CD8-positive, alpha-beta memory T cell (primary cell): ENCODE measurements around the gene SIN3B. TPM values are rescaled to one million over a fixed set of nuclear protein-coding genes. Genes with fewer than 3 reads are reported as not detected.

ENCODE experiments used
- CTCF ChIA-PET: fragments of 350-600 bp; sonication (Branson Sonifier 250); formaldehyde crosslinking; loops from one replicate; lab custom pipeline; 2021; ENCODE audit warnings: antibody characterized with exemption; lab: Charles Lee
- POLR2A ChIA-PET: fragments of 350-600 bp; sonication (Branson Sonifier 250); formaldehyde crosslinking; loops from one replicate; lab custom pipeline; 2021; ENCODE audit warnings: antibody characterized with exemption; lab: Charles Lee
- DNase-seq, 5 donors: peaks; one replicate each; pipeline versions ENCODE4 v3.0.0 to v3.0.0-alpha.2; 2020 to 2022; ENCODE audit warnings: mixed read lengths in 1 of 5
- H3K27ac ChIP-seq: one replicate; pipeline ENCODE4 v1.7.0; 2013; ENCODE audit warnings: low read depth, mild to moderate bottlenecking, low read length, moderate library complexity
- H3K27me3 ChIP-seq: 2 replicates; pipeline ENCODE4 v1.7.0; 2013; ENCODE audit warnings: low read length, mild to moderate bottlenecking; ENCODE audit not compliant: insufficient read depth, poor library complexity, severe bottlenecking
- H3K36me3 ChIP-seq: 2 replicates; pipeline ENCODE4 v1.7.0; 2013; ENCODE audit warnings: mild to moderate bottlenecking, low read length, moderate library complexity; ENCODE audit not compliant: insufficient read depth
- H3K4me1 ChIP-seq: 2 replicates; pipeline ENCODE4 v1.7.0; 2013; ENCODE audit warnings: mild to moderate bottlenecking, low read length, moderate library complexity; ENCODE audit not compliant: insufficient read depth
- H3K4me3 ChIP-seq: 2 replicates; pipeline ENCODE4 v1.7.0; 2013; ENCODE audit warnings: mild to moderate bottlenecking, low read length
- H3K9me3 ChIP-seq: 2 replicates; pipeline ENCODE4 v1.7.0; 2013; ENCODE audit warnings: mild to moderate bottlenecking, low read length
- H3K27ac Mint-ChIP-seq, 8 donors: one replicate each; pipeline ENCODE4 v1.8.0; 2020 to 2021; ENCODE audit warnings: mixed read lengths in 8 of 8, mild to moderate bottlenecking in 6 of 8, inconsistent platforms in 3 of 8, moderate library complexity in 3 of 8
- H3K27me3 Mint-ChIP-seq, 2 donors: one replicate each; pipeline ENCODE4 v1.8.0; 2020 to 2021; ENCODE audit warnings: mixed read lengths in 2 of 2, mild to moderate bottlenecking in 1 of 2, moderate library complexity in 1 of 2
- H3K36me3 Mint-ChIP-seq, 3 donors: one replicate each; pipeline ENCODE4 v1.8.0; 2020 to 2021; ENCODE audit warnings: mixed read lengths in 3 of 3, inconsistent platforms in 1 of 3, mild to moderate bottlenecking in 1 of 3
- H3K4me1 Mint-ChIP-seq, 3 donors: one replicate each; pipeline ENCODE4 v1.8.0; 2020 to 2021; ENCODE audit warnings: mixed read lengths in 3 of 3, inconsistent platforms in 1 of 3, mild to moderate bottlenecking in 1 of 3
- H3K4me3 Mint-ChIP-seq, 7 donors: one replicate each; pipeline ENCODE4 v1.8.0; 2020 to 2021; ENCODE audit warnings: mixed read lengths in 7 of 7, mild to moderate bottlenecking in 6 of 7, moderate library complexity in 4 of 7, inconsistent platforms in 2 of 7
- H3K9me3 Mint-ChIP-seq, 5 donors: one replicate each; pipeline ENCODE4 v1.8.0; 2020 to 2022; ENCODE audit warnings: mixed read lengths in 5 of 5, mild to moderate bottlenecking in 3 of 5, moderate library complexity in 2 of 5, inconsistent platforms in 1 of 5
- polyA plus RNA-seq: library from polyadenylated mRNA; unstranded; fragments of 300-500 nt; fragmentation: Illumina TruSeq; gene quantifications from one replicate; pipeline ENCODE4 v1.2.3, GENCODE V29; 2021
- total RNA-seq, 2 experiments: library from RNA; stranded (reverse); gene quantifications; one replicate each; pipeline ENCODE4 v1.2.3, GENCODE V29; 2021

Gene SIN3B
- total and polyA plus RNA-seq, 3 experiments from 2014 or later = 5.0 to 34.8 (median 32.9) TPM

DNA sequence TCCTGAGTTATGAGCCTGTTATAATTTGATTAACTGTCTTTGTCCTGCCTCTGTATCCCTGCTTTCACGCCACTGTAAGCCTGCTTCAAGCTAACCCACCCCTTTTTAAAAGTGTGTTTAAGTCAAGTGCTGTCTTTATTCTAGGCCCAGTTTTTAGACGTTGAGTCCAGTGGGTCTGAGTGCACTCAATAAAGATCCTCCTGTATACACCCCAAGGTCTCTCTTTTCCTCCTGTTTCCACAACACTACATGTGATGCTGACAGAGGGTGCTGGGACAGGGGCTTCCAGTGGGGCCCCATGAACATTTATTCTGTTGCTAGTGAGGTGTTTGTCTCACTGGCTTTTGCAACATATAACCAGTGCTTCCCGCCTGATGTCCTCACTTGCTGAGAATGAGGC, 52.9 kb downstream of the SIN3B start:
- POLR2A ChIA-PET = no interaction called here
- peaks cover 4 to 47% (median 26%) of the 10 kb centered on the region in 3 donors for H3K36me3 Mint-ChIP-seq
- H3K27ac Mint-ChIP-seq = no peak overlapping the region
- Histone ChIP-seq H3K4me1 (no peaks in the 10 kb centered on the region), H3K9me3 (peaks cover 13% of the 10 kb centered on the region), H3K27me3 (no peaks in the 10 kb centered on the region), H3K36me3 (peaks cover 5% of the 10 kb centered on the region), H3K4me3 (no peak overlapping the region), H3K27ac (no peak overlapping the region)
- CTCF ChIA-PET = no interaction called here
- H3K4me3 Mint-ChIP-seq = no peak overlapping the region
- H3K4me1 Mint-ChIP-seq = no peaks in the 10 kb centered on the region
- peaks cover 0 to 5% of the 10 kb centered on the region in 2 donors for H3K27me3 Mint-ChIP-seq
- DNase-seq = no peak
- peaks cover 6 to 29% (median 26%) of the 10 kb centered on the region in 5 donors for H3K9me3 Mint-ChIP-seq

DNA sequence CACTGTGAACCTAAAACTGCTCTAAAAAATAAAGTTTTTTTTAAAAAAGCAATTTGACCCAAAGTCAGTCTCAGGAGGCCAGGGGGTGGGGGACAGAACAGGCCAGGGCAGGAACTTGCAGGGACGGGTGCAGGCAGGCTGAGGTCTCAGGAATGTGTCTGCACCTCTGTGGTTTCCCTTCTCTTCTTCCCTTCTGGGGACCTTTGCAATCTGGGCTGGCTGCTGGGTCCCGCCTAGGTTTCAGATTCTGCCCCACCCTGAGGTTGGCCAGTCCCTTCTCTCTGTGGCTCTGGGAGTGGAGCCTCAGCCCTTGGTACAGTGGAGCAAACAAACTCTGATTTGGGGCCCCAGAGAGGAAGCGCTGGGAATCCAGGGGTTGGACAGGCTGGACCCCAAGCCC, 54.3 kb downstream of the SIN3B start:
- Histone ChIP-seq H3K27me3 (no peaks in the 10 kb centered on the region), H3K4me3 (no peak overlapping the region), H3K27ac (no peak overlapping the region), H3K9me3 (peaks cover 13% of the 10 kb centered on the region), H3K36me3 (peaks cover 5% of the 10 kb centered on the region), H3K4me1 (no peaks in the 10 kb centered on the region)
- H3K27ac Mint-ChIP-seq = no peak overlapping the region
- no peak overlapping the region for H3K4me3 Mint-ChIP-seq
- peaks cover 6 to 29% (median 26%) of the 10 kb centered on the region in 5 donors for H3K9me3 Mint-ChIP-seq
- peaks cover 2 to 34% (median 20%) of the 10 kb centered on the region in 3 donors for H3K36me3 Mint-ChIP-seq
- H3K27me3 Mint-ChIP-seq = peaks cover 0 to 6% of the 10 kb centered on the region in 2 donors
- POLR2A ChIA-PET = no interaction called here
- H3K4me1 Mint-ChIP-seq = peaks cover 1 to 2% (median 1%) of the 10 kb centered on the region in 3 donors
- CTCF ChIA-PET = no interaction called here
- DNase-seq = no peak

- Histone ChIP-seq H3K36me3 (no peaks in the 10 kb centered on the region), H3K9me3 (peaks cover 13% of the 10 kb centered on the region), H3K4me3 (no peak overlapping the region), H3K27ac (no peak overlapping the region), H3K27me3 (no peaks in the 10 kb centered on the region), H3K4me1 (no peaks in the 10 kb centered on the region)
- H3K4me1 Mint-ChIP-seq = peaks cover 5 to 7% (median 7%) of the 10 kb centered on the region in 3 donors
- H3K4me3 Mint-ChIP-seq = no peak overlapping the region
- H3K27ac Mint-ChIP-seq = no peak overlapping the region
- POLR2A ChIA-PET = no interaction called here
- peaks cover 6 to 28% (median 26%) of the 10 kb centered on the region in 5 donors for H3K9me3 Mint-ChIP-seq
- no peak for DNase-seq
- CTCF ChIA-PET = no interaction called here
- H3K36me3 Mint-ChIP-seq = peaks cover 1 to 18% (median 18%) of the 10 kb centered on the region in 3 donors
- peaks cover 0 to 11% of the 10 kb centered on the region in 2 donors for H3K27me3 Mint-ChIP-seq
Measured at GRCh38 chr19:16885166-16885565, 56.0 kb downstream of the SIN3B start.

DNA sequence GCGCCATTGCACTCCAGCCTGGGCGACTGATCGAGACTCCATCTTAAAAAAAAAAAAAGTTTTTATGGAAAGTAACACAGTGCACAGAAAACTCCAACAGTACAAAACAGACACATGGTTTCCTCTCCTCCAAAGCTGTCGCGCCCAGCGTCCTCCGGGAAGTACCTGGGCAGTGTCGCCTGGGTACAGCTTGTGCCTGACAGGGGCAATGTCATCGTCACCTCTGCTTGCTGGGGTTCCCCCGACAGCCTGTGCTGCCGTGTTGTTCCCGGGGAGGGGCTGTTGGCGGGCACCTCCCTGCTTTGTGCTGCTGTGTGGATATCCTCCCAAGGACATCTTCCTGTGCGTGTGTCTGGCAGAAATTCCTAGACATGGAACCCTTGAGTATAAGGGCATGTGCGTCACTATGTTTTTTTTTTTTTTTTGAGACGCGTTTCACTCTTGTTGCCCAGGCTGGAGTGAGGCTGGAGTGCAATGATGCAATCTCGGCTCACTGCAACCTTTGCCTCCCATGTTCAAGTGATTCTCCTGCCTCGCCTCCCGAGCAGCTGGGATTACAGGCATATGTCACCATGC, 57.2 kb downstream of the SIN3B start:
- no peaks in the 10 kb centered on the region for H3K36me3 ChIP-seq
- Mint-ChIP-seq H3K27me3 (peaks cover under 1 to 11% of the 10 kb centered on the region in 2 donors), H3K27ac (no peak overlapping the region), H3K9me3 (peaks cover 6 to 23% (median 20%) of the 10 kb centered on the region in 5 donors), H3K4me3 (no peak overlapping the region), H3K36me3 (peaks cover 0 to 15% (median 10%) of the 10 kb centered on the region in 3 donors), H3K4me1 (peaks cover 5 to 7% (median 7%) of the 10 kb centered on the region in 3 donors)
- ChIA-PET CTCF (no interaction called here), POLR2A (no interaction called here)
- no peaks in the 10 kb centered on the region for H3K27me3 ChIP-seq
- peaks cover 12% of the 10 kb centered on the region for H3K9me3 ChIP-seq
- H3K4me3 ChIP-seq = no peak overlapping the region
- DNase-seq = no peak
- no peaks in the 10 kb centered on the region for H3K4me1 ChIP-seq
- H3K27ac ChIP-seq = no peak overlapping the region

GRCh38 chr19:16887353-16888265, 58.4 kb downstream of the SIN3B start:
- peaks cover 3 to 16% of the 10 kb centered on the region in 2 donors for H3K27me3 Mint-ChIP-seq
- DNase-seq = no peak
- H3K4me1 Mint-ChIP-seq = peaks cover 5 to 7% (median 7%) of the 10 kb centered on the region in 3 donors
- no peak overlapping the region for H3K4me3 Mint-ChIP-seq
- Histone ChIP-seq H3K27ac (peak overlapping the region; percentile 67), H3K9me3 (peaks cover 4% of the 10 kb centered on the region), H3K27me3 (no peaks in the 10 kb centered on the region), H3K36me3 (no peaks in the 10 kb centered on the region), H3K4me1 (no peaks in the 10 kb centered on the region), H3K4me3 (no peak overlapping the region)
- peaks cover 6 to 11% (median 10%) of the 10 kb centered on the region in 5 donors for H3K9me3 Mint-ChIP-seq
- ChIA-PET POLR2A (no interaction called here), CTCF (no interaction called here)
- H3K36me3 Mint-ChIP-seq = peaks cover 0 to 6% (median 4%) of the 10 kb centered on the region in 3 donors
- peak overlapping the region in 1 of 8 donors; percentile 32 for H3K27ac Mint-ChIP-seq

- Histone ChIP-seq H3K4me3 (no peak within 1 kb of the TSS), H3K4me1 (peaks cover 2% of the 10 kb centered on the region), H3K27me3 (no peaks in the 10 kb centered on the region), H3K36me3 (no peaks in the 10 kb centered on the region), H3K9me3 (no peaks in the 10 kb centered on the region), H3K27ac (peak within 1 kb of the TSS; percentile 84)
- Mint-ChIP-seq H3K4me1 (peaks cover 5 to 7% (median 7%) of the 10 kb centered on the region in 3 donors), H3K4me3 (no peak within 1 kb of the TSS), H3K27ac (peak within 1 kb of the TSS in 1 of 8 donors; percentile 54), H3K27me3 (peaks cover 3 to 19% of the 10 kb centered on the region in 2 donors), H3K36me3 (no peaks in the 10 kb centered on the region), H3K9me3 (peaks cover 0 to 5% (median 2%) of the 10 kb centered on the region in 5 donors)
- POLR2A ChIA-PET = no interaction called here
- CTCF ChIA-PET = interaction anchor here (0.7 kb wide), 1 partner anchor 1499 kb away, joined by 3 read pairs; no protein-coding TSS in a partner anchor
- DNase-seq = no peak
Measured at GRCh38 chr19:16888629-16889365, 59.6 kb downstream of the SIN3B start, which contains the start of gene F2RL3. TSS of gene F2RL3 (plus strand) at chr19:16888999. CDS start at chr19:16889190, 191 bp downstream.

DNA sequence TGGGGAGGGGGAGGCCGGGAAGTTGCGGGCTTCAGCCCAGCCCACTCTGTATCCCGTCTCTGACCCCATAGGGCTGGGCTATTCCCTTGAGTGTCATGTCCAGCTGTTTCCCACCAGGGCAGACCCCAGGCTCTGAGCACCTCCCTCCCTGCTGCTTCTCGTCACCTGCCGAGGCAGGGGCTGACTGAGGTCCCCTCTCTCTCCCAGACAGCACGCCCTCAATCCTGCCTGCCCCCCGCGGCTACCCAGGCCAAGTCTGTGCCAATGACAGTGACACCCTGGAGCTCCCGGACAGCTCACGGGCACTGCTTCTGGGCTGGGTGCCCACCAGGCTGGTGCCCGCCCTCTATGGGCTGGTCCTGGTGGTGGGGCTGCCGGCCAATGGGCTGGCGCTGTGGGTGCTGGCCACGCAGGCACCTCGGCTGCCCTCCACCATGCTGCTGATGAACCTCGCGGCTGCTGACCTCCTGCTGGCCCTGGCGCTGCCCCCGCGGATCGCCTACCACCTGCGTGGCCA, 60.2 kb downstream of the SIN3B start:
- Mint-ChIP-seq H3K4me1 (peaks cover 5 to 7% (median 7%) of the 10 kb centered on the region in 3 donors), H3K27me3 (peaks cover 3 to 24% of the 10 kb centered on the region in 2 donors), H3K27ac (no peak overlapping the region), H3K4me3 (no peak overlapping the region), H3K36me3 (no peaks in the 10 kb centered on the region), H3K9me3 (peaks cover 0 to 5% (median 0%) of the 10 kb centered on the region in 5 donors)
- no peak overlapping the region for H3K4me3 ChIP-seq
- no peaks in the 10 kb centered on the region for H3K27me3 ChIP-seq
- ChIA-PET POLR2A (no interaction called here), CTCF (no interaction called here)
- no peaks in the 10 kb centered on the region for H3K36me3 ChIP-seq
- no peak for DNase-seq
- H3K9me3 ChIP-seq = no peaks in the 10 kb centered on the region
- peak overlapping the region; percentile 84 for H3K27ac ChIP-seq
- H3K4me1 ChIP-seq = peaks cover 5% of the 10 kb centered on the region
